NCI-H1417 treated with DMSO at 0.1 percent for 48 hours (cell line): ENCODE measurements around the gene CFAP251.

Experiments
- DNase-seq: peaks from one replicate; lab custom pipeline; 2025; lab: John Stamatoyannopoulos, UW

Gene CFAP251

GRCh38 chr12:121943926-121944325 is 25.5 kb downstream of the CFAP251 start:
- DNase-seq = no peak

GRCh38 chr12:121946313-121947025 is 28.1 kb downstream of the CFAP251 start:
- DNase-seq = no peak

- no peak for DNase-seq
Measured at GRCh38 chr12:121947981-121948380, 29.6 kb downstream of the CFAP251 start.

GRCh38 chr12:121949648-121950397 is 31.4 kb downstream of the CFAP251 start:
- no peak for DNase-seq

GRCh38 chr12:121953117-121953692 is 34.8 kb downstream of the CFAP251 start:
- no peak for DNase-seq

GRCh38 chr12:121953695-121954094 is 35.3 kb downstream of the CFAP251 start:
- DNase-seq = no peak

GRCh38 chr12:121955258-121956237 is 37.2 kb downstream of the CFAP251 start:
- DNase-seq = no peak

- no peak for DNase-seq
Measured at GRCh38 chr12:121957861-121958515, 39.6 kb downstream of the CFAP251 start.

- no peak for DNase-seq
Measured at GRCh38 chr12:121958541-121959240, 40.3 kb downstream of the CFAP251 start.

GRCh38 chr12:121960541-121960940 is 42.1 kb downstream of the CFAP251 start:
- DNase-seq = no peak

- DNase-seq = no peak
Measured at GRCh38 chr12:121961195-121961879, 42.9 kb downstream of the CFAP251 start.

- no peak for DNase-seq
Measured at GRCh38 chr12:121963341-121964018, 45.1 kb downstream of the CFAP251 start.

- no peak for DNase-seq
Measured at GRCh38 chr12:121964813-121965643, 46.6 kb downstream of the CFAP251 start.

GRCh38 chr12:121966959-121967358 is 48.6 kb downstream of the CFAP251 start:
- no peak for DNase-seq

- DNase-seq = no peak
Measured at GRCh38 chr12:121968876-121969275, 50.5 kb downstream of the CFAP251 start.

GRCh38 chr12:121969726-121970125 is 51.3 kb downstream of the CFAP251 start:
- DNase-seq = no peak

- DNase-seq = no peak
Measured at GRCh38 chr12:121970581-121971300, 52.3 kb downstream of the CFAP251 start.
